Ishikawa (cell line): ENCODE results near the gene LHPP.

ENCODE experiments used
- TCF12 ChIP-seq: IDR thresholded peaks from 2 replicates; pipeline ENCODE4 v1.6.1; 2012; ENCODE audit warnings: low read depth
- YY1 ChIP-seq: IDR thresholded peaks from 2 replicates; pipeline ENCODE4 v1.6.1; 2012; ENCODE audit warnings: low read depth
- TF ChIP-seq, protein P1 (sequence below): IDR thresholded peaks from 2 replicates; pipeline ENCODE4 v1.6.1; 2012; ENCODE audit warnings: low read depth, mild to moderate bottlenecking

DNA sequence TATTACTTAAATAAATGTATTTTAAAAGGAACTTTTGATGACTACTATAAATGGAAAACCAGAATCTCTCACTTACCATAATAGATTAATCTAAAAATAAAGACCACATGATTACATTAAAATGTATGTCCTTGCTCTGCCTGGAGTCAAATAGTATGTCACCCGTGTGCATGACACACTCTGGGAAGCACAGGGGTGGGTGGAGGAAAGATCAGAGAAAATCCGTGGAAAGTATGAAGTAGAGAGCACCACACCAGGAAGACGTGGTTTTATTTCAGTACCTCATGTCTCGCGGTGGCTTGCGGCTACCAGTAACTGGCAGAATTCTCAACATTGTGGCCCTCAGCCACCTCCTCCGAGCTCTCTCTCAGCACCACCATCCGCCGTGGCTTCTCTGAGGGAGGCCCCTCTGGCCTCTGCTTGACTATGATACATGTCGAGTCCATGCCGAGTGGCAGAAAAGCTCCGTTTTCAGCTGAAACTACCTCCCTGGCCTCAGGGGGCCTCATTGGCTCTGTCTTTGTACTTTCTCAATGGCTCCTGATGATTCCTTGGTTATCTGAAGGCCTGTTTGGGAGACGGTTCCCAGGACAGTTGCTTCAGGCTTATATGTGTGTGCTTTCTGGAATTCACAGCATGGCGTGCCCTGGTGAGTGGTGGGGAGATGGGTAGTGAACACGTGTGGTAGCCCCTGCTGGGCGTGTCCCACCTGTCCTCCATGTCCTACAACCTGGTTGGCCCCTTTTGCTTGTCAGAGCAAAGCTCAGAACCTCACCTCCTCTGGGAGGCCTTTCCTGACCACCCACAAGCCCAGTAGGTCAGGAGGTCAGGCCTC lies 49.8 kb downstream of the LHPP start:
- no peak for TF ChIP-seq TCF12
- no peak for TF ChIP-seq YY1
- TF ChIP-seq, protein P1, sequence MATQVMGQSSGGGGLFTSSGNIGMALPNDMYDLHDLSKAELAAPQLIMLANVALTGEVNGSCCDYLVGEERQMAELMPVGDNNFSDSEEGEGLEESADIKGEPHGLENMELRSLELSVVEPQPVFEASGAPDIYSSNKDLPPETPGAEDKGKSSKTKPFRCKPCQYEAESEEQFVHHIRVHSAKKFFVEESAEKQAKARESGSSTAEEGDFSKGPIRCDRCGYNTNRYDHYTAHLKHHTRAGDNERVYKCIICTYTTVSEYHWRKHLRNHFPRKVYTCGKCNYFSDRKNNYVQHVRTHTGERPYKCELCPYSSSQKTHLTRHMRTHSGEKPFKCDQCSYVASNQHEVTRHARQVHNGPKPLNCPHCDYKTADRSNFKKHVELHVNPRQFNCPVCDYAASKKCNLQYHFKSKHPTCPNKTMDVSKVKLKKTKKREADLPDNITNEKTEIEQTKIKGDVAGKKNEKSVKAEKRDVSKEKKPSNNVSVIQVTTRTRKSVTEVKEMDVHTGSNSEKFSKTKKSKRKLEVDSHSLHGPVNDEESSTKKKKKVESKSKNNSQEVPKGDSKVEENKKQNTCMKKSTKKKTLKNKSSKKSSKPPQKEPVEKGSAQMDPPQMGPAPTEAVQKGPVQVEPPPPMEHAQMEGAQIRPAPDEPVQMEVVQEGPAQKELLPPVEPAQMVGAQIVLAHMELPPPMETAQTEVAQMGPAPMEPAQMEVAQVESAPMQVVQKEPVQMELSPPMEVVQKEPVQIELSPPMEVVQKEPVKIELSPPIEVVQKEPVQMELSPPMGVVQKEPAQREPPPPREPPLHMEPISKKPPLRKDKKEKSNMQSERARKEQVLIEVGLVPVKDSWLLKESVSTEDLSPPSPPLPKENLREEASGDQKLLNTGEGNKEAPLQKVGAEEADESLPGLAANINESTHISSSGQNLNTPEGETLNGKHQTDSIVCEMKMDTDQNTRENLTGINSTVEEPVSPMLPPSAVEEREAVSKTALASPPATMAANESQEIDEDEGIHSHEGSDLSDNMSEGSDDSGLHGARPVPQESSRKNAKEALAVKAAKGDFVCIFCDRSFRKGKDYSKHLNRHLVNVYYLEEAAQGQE = no peak
